NCI-H345 treated with DMSO at 0.1 percent for 48 hours (cell line): ENCODE data around the gene ADGRE1.

Source experiments
- DNase-seq: peaks from one replicate; lab custom pipeline; 2025; ENCODE audit not compliant: unreplicated experiment; lab: John Stamatoyannopoulos, UW

Gene ADGRE1

GRCh38 chr19:6955082-6955481, 67.7 kb downstream of the ADGRE1 start:
- no peak for DNase-seq

GRCh38 chr19:6956573-6956972, 69.2 kb downstream of the ADGRE1 start:
- no peak for DNase-seq

- no peak for DNase-seq
Measured at GRCh38 chr19:6958791-6959190, 71.4 kb downstream of the ADGRE1 start.

GRCh38 chr19:6963244-6963852, 76.0 kb downstream of the ADGRE1 start:
- no peak for DNase-seq

GRCh38 chr19:6963937-6964336, 76.6 kb downstream of the ADGRE1 start:
- no peak for DNase-seq

GRCh38 chr19:6967967-6968366, 80.6 kb downstream of the ADGRE1 start:
- no peak for DNase-seq

GRCh38 chr19:6969490-6969889, 82.1 kb downstream of the ADGRE1 start:
- DNase-seq = no peak

- DNase-seq = no peak
Measured at GRCh38 chr19:6970021-6970420, 82.6 kb downstream of the ADGRE1 start.

- no peak for DNase-seq
Measured at GRCh38 chr19:6970443-6970842, 83.1 kb downstream of the ADGRE1 start.

GRCh38 chr19:6971366-6971765, 84.0 kb downstream of the ADGRE1 start:
- no peak for DNase-seq

GRCh38 chr19:6976197-6976596, 88.8 kb downstream of the ADGRE1 start:
- no peak for DNase-seq

- DNase-seq = no peak
Measured at GRCh38 chr19:6979399-6979798, 92.0 kb downstream of the ADGRE1 start.

- no peak for DNase-seq
Measured at GRCh38 chr19:6983448-6983847, 96.1 kb downstream of the ADGRE1 start.

- no peak for DNase-seq
Measured at GRCh38 chr19:6987850-6988249, 100.5 kb downstream of the ADGRE1 start.

GRCh38 chr19:6988257-6988656, 100.9 kb downstream of the ADGRE1 start:
- no peak for DNase-seq
